NCI-H1417 (cell line): Measurements from ENCODE around the gene PDE9A.
"Not testable (repeated sequence)": the region's sequence is repeated elsewhere in the genome, so short reads cannot be mapped to it uniquely, and the experiment has no call there.

Experiments
- DNase-seq, 3 experiments: peaks; one replicate each; lab custom pipeline; 2025; lab: John Stamatoyannopoulos, UW

Gene PDE9A

DNA sequence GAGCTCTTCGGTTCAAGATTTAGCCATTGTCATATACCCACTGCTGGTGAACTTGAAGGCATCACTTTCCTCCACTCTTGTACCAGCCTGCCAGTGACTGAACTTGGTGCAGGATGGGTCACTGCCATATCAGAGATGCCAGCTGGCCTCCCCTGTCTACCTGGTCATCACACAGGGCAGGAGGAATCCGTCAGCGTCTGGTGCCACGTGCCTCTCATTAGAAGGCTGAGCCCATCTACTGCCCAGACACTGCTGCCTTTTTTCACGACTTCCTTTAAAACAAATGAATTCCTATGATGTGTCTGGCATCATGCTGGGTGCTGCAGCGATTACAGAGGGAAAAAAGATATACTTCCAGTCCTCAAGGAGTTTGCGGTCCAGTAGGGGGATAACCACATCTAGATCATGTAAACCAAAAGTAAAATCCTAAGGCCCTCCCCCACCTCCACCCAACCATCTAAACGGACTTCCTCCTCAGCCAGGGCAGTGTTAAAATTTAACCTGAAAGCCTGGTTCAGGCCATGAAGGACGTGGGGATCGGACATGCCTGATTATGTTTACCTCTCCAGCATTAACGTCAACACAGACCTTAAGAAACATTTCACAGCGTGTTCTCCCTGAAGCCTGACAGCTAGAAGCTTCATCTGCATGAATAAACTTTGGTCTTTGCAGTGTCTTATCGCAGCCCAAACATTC, 29.2 kb upstream of the PDE9A start:
- DNase-seq, result no peak

DNA sequence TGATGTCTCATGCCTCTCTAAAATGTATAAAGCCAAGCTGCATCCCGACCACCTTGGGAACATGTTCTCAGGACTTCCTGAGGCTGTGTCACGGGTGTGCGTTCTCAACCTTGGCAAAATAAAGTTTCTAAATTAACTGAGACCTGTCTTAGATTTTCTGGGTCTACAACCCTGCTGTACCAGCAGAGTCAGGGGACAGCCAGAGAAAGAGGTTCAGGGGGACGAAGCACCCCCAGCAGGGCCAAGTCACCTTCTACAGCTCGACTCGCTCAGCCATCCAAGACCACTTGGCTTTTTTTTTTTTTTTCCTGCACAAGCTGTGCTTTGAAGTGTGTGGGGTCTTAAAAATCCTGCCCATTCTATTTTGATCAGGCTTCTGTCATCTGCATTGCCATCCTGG, 28.5 kb upstream of the PDE9A start:
- DNase-seq, result no peak

- no peak for DNase-seq
Observed at GRCh38 chr21:42626171-42626570, 27.2 kb upstream of the PDE9A start.

DNA sequence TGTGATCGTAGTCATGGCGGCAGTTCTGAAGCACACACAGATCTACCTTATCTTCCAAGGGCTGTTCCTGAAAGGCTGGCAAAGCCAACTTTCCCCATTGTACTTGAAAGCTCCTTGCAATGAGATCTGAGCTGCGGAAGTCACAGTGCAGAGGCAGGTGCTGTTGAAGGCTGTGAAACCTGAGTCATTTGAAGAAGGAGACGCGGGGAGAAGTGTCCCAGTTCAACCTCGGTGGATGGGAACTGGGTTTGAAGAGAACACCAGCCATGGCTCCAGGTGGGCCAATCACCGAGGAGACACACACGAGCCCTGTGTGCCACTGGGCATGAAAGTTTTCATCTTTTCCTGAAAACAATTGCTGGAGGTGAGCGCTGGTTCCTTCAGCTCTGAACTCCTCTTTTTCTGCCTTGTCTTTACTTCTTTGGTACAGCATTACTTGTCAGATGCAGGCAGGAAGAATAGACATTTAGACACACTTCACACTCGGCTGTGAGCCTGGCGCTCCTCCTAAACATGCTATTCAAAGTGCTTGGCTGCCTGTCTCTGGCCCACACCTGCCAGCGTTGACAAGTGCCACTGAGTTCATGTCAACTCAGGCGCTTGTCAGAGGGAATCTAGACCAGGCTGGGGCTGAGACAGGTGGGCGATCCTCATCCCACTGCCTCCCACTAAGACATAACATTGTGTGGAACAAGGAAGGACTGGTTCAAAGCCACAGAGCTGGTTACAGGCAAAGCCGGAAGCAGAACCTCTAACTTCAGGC, 25.7 kb upstream of the PDE9A start:
- peak in 1 of 3 experiments; percentile 20 for DNase-seq

- DNase-seq, result not testable (repeated sequence)
Observed at GRCh38 chr21:42628466-42629061, 24.9 kb upstream of the PDE9A start.

GRCh38 chr21:42629933-42630589, 23.4 kb upstream of the PDE9A start:
- DNase-seq, result no peak

DNA sequence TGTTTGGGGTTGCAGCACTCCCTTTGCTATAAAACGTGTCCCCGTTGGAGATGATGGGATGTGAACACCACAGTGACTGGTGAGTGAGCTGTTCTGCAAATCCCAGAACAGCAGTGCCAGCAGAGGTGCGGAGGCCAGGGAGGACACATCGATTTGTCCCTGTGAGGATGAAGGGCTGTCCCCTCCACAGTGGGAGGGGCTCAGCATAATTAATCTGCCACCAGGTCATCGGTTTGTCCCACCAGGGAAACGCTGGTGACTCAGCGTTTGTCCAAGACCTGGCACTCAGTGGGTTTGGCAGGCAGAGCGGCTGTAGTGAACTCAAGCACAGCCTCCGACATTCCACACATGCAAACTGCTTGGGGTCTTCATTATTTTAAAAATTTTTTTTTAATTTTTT, 22.8 kb upstream of the PDE9A start:
- DNase-seq, result no peak

- no peak for DNase-seq
Observed at GRCh38 chr21:42631142-42631541, 22.3 kb upstream of the PDE9A start.

GRCh38 chr21:42632336-42632751, 21.1 kb upstream of the PDE9A start:
- no peak for DNase-seq

DNA sequence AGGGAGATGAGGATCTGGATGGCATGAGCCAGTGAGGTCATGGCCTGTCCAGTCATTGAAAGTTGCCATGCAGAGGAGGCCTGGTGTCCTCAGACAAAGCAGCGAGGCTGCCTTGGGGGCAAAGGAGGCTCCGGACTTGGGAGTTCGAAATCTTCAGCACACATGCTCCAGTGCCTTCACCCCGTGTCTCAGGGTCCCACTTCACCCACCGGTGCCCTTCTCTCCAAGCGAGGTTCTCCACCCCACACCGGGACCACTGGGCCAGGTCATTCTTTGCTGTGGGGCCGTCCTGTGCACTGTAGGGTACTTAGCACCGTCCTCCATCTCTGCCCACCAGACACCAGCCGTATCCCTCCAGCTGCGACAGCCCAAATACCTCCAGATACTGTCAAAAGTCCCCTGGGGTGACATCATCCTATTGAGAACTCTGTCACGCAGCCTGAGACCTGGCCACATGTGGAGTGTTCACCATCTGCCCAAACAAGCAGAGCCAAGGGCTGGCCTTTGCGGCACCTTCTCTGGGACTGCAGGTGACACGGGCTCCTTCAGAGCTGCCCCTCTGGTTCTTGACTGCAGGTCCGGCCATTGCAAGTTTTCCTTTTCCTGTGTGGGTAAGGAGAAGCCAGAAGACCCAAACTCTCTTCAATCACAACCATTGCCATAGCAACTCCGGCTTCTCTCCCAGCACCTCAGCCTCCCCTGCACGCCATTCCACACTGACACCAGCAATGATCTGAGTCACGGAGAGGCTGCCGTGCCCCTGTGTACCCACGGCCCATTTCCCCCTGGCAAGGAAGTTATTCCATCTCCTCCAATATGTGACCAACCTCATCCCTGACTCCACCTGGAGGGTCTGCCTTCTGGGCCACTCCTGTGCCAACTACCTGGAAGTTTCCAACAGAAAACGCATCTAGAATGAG, 20.4 kb upstream of the PDE9A start:
- DNase-seq, result no peak

GRCh38 chr21:42633858-42634257, 19.6 kb upstream of the PDE9A start:
- DNase-seq, result no peak

GRCh38 chr21:42635848-42636519, 17.4 kb upstream of the PDE9A start:
- DNase-seq, result no peak

GRCh38 chr21:42636520-42637266, 16.7 kb upstream of the PDE9A start:
- peak in 1 of 3 experiments; percentile 35 for DNase-seq

- DNase-seq, result no peak
Observed at GRCh38 chr21:42637267-42638041, 16.0 kb upstream of the PDE9A start.

GRCh38 chr21:42638266-42638863, 15.1 kb upstream of the PDE9A start:
- no peak for DNase-seq

DNA sequence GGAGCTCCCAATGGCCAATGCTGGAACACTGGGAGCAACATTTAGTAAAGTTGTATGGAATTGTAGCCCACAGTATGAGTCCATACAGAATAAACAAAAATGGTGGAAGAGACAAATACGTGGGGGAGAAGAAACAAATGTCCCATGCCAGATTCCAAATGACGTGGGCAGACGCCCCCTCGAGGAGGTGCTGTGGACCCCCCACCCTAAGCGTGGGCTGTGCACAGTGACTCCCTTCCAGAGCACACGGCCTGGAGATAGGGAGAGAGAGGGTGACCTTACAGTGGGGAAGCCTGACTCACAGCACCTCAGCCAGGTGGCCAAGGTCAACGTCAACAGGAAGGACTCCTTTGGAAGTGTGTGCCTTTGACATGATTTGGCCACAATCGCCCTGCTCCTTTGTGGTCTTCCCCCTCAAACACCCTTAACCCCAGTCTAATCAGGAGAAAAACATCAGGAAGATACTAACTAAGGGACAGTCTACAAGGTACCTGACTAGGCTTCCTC, 13.7 kb upstream of the PDE9A start:
- no peak for DNase-seq

DNA sequence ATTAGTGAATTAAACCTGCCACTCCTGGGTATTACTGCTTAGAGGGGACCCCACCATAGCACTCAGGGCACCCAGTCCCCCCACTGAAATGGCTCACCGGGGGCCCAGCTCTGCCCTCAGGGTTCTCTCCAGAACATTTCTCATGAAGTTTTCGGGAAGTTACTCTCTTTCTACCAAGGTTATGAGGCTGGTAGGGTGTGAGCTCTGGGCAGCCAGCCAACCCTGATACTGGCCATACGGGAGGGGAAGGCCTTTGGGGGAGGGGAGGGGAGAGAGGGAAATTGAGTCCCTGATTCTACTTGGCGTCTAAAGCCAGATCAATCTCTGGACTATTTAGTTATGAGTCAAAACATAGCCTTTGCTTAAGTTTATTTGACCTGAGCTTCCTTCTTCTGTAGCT, 12.9 kb upstream of the PDE9A start:
- no peak for DNase-seq

- DNase-seq, result no peak
Observed at GRCh38 chr21:42641311-42642218, 11.9 kb upstream of the PDE9A start.
